HS-27A (cell line): ENCODE results near the gene MIF4GD.
"Not testable (repeated sequence)": the region's sequence is repeated elsewhere in the genome, so short reads cannot be mapped to it uniquely, and the experiment has no call there.

ENCODE experiments used
- DNase-seq: peaks from one replicate; pipeline ENCODE4 v3.0.0-alpha.2; 2012; ENCODE audit warnings: low read depth, missing footprints

The MIF4GD gene

DNA sequence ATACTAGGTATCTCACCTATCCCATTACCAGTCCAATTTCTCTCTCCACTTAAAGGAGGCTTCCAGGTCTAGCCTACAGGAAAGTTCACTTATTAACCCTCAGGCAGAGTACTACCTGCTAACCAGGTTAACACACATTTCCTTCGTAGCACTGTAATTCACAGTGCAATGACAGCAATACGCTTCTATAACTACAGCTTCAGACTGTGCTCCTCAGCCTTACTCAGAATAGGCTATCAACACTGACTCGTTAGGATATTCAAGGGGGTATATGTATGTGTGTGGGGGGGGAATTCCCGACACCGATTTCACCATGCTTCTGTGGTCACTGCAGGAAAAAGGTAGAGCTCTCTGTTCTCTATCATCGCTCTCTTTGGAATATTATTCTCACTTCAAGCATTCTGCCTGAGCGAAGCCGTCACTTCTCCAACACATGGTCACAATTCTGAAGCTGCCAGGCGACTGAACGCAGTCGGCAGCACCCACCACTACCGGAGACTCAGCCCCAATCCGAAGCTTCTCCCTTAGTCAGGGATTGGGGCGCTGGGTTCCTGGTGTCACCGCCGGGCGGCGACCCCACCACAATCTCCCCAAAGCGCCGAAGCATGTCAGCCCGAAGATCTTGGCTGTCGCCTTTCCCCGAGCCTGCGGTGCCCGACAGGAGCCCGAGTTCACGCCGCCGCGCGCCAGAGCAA is 10.2 kb downstream of the MIF4GD start:
- DNase-seq, result no peak

DNA sequence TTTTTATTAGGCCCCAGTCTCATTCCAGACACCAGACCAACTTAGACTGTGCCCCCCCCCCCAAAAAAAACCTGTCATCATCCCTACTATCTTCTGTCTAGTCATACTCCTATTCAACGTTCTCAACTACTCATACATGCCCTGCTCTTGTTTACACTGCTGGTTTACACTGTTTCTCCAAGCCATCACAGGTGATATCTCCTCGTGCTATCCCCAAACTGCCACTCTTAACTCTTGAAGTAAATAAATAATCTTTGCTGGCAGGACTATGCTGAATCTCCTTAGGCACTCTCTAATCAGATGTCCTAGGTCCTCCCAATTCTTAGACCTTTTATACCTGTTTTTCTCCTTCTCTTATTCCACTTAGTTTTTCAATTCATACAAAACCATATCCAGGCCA is 13.8 kb downstream of the MIF4GD start:
- not testable (repeated sequence) for DNase-seq

DNA sequence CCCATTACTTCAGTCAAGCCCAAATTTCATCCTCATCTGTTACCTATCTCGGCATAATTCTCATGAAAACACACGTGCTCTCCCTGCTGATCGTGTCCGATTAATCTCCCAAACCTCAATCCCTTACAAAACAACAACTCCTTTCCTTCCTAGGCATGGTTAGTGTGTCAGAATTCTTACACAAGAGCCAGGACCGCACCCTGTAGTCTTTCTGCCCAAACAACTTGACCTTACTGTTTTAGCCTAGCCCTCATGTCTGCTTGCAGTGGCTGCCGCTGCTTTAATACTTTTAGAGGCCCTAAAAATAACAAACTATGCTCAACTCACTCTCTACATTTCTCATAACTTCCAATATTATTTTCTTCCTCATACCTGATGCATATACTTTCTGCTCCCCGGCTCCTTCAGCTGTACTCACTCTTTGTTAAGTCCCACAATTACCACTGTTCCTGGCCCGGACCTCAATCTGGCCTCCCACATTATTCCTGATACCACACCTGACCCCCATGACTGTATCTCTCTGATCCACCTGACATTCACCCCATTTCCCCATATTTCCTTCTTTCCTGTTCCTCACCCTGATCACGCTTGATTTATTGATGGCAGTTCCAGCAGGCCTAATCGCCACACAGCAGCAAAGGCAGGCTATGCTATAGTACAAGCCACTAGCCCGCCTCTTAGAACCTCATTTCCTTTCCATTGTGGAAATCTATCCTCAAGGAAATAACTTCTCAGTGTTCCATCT is 14.9 kb downstream of the MIF4GD start:
- DNase-seq, result not testable (repeated sequence)

DNA sequence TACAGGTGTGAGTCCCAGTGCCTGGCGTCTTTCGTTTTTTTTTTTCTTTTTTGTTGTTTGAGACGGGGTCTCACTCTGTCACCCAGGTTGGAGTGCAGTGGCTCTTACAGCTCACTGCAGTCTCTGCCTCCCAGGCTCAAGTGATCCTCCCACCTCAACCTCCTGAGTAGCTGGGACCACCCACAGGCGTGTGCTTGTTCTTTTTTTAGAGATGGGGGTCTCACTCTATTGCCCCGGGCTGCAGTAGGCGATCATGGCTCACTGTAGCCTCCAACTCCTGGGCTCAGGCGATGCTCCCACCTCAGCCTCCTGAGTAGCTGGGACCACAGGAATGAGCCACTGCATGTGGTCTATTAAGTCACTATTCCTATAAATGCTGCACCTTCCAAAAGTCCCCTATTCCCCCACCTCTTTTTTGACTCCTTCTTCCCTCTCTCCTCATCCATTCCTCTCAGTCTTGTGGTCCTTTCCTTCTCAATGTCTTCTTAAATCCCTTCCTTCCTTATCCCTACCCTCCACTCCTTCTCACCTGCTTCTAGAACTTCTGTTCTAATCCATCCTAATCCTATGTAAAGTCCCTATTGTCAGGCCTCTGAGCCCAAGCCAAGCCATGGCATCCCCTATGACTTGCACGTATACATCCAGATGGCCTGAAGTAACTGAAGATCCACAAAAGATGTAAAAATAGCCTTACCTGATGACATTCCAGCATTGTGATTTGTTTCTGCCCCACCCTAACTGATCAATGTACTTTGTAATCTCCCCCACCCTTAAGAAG is 18.8 kb downstream of the MIF4GD start:
- no peak for DNase-seq

DNA sequence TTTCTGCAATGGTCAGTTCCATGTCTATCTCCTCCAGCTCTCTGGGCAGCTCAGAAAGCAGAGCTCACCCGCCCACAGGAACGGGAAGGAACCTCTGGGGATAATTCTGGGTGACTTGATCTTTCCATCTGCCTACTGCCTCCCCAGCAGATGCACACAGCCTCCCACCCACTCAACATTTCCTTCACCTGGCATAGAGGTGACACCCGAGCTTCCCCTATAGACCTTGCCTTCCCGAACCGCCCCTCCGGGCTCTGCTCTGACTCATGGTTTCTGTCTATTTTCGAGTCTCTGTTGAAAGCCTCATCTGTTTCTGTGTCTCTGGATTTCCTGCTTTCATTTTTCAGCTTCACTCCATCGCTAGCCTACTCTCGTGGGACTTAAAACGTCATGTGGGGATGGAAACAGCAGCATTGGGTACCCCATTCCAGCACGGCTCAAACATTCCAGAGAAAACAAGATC is 21.0 kb downstream of the MIF4GD start:
- no peak for DNase-seq

DNA sequence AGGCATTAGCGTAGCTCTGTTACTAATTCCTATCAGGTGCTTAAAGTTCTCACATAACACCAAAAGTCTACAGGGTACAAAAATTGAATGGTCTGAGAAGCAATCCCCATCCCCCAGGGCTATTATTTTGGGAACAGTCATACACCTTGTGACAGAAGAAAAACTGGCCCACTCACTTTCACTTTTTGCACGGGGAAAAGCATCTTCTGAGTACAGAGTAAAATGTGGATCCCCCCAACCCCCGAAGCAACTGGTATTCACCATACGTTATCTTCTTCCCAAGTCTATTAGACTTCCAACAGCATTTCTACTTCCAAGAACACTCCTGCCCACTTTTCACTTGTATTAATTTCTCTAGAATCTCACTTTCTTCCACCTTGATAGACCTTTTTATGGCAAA is 21.5 kb downstream of the MIF4GD start:
- DNase-seq, result no peak

DNA sequence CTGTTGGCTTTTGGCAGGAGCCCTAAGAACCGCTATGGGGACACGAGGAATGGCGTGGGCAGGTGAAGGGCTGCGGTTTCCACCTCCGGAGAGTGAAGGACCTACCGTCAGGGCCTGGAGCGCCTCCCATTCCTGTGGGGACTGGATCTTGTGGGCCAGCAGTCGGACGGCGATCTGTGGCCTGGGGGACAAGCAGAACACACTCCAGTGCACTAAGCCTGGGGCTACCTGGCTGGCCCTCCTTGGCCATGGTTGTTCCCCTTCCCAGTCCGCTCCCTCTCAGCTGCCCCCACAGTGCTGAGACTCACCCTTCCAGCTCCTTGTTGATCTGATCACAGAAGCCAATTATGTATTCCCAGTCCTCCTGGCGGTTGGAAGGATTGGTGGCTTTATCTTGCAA is 24.6 kb downstream of the MIF4GD start:
- no peak for DNase-seq

DNA sequence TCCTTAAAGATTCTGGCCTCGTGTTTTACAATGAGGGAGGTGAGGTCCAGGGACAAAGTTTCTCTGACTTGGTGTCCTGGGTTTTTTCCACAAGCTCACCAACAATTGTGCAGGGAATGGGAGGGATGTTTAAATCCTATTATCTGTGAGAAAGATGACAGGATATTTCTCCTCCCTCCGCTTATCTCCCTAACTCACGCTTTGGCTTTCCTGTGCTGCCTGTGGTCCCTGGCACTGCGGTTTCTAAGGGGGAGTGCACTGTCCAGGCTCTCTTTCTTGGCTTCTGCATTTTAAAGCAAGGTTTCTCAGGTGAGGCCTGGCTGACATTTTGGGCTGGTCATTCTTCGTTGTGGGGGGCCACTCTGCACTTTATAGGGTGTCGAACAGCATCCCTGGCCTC is 26.0 kb downstream of the MIF4GD start:
- no peak for DNase-seq

DNA sequence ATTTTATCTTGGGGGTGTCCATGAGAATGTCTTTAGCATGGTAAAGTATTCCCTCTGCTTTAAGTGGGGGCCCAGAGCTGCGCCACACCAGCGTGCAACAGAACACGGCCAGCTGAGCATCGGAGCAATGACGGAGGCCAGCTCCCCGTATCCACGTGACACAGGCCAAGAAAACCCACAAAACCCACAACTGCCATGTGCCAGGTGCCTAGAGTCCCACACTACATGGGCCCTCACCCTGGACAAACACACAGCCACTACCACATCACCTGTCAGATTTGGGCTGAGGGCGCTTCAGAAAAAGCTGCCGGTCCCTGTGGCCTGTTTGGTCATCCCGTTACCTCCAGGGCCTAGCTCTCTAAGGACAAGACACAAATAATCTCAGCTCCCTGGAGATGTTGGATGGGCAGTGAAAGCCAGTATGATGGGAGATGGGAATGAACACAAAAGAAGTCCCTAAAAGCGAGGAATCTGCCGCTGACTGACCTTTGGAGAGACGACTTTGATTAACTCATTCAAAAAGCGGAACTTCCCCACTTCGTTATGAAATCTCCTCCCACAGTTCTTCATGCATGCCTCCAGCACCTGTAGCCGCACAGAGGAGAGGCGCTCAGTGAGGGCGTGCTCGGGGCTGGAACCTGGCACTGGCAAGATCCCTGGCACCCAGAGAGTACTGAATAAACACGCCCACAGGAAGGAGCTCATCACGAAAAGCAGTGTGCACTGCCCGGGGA is 26.7 kb downstream of the MIF4GD start:
- DNase-seq, result no peak

DNA sequence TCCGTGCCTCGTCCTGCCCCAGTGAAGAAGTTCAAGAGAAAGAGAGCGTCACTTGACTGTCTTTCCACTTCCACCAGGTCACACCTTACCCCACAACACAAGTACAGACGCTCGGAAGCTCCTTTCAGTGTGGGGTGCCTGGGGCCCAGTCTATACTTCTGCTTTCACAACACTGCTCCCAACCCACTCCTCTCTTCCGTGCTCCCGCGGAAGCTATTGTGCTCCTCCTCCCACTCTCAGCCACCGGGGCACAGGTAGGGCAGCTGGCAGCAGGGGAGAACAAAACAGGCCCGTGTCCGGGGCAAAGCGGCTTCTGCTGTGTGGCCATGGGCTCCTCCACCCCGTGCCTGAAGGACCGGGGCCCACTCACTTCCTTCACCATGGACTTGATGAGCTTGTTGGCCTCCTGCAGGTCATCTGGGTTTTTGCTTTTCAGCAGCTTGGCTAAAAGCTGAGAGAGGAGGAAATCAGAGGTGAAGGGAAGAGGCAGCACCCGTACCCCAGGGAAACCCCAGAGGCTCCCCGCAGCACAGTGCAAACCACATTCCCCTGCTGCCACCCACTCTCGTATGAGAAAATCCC is 28.5 kb downstream of the MIF4GD start:
- DNase-seq, result no peak

DNA sequence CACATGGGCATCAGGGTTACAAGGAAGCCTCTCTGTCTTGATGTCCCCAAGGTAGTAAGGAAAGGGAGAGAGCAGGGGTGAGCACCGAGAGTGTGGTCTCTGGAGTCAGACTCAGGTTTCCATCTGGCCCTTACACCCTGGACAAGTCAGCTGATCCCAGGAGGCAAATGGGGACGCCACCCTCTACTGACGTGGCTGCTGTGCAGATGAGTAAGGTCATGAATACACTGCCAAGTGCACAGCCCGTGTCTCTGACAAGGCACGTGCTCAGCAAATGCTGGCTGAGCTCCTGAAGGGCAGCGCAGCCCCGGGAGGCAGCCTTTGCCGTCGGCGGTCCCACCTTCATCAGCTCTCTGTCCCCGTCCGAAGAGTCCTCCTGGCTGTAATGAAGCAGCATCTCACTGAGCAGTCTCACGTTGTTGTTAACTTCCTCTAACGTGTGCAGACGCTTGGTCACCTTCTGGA is 29.0 kb downstream of the MIF4GD start:
- no peak for DNase-seq

DNA sequence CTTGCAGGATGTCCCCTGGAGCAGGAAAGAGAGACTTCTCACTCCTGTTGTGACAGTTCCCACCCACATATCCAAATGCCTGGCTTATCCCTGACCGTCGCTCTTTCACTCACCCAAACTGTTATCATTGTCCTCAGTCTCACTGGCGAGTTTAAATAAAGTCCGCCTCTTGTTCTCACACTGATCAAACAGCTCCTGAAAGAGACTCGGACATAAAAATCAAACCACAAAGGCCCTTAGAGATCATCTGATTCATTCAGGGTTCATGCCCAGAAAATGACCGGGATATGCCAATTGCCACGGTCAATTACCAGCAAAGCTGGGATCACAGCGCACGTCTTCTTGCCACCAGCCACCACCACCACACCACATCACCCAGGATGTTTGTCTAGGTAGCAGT is 29.5 kb downstream of the MIF4GD start:
- no peak for DNase-seq

DNA sequence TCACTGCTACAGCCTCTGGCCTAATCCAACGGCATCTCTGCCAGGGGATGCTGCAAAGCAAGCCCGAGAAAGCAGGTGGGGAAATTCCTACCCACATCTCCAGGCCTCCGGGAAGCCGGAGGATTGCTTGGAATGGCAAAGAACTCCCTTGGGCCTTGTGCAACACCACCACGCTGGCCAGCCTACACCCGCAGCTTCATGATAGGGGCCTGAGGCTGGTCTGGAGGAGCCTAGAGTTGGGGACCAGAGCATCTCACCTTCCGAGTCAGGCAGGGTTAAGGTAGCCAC is 29.9 kb downstream of the MIF4GD start:
- DNase-seq, result no peak

DNA sequence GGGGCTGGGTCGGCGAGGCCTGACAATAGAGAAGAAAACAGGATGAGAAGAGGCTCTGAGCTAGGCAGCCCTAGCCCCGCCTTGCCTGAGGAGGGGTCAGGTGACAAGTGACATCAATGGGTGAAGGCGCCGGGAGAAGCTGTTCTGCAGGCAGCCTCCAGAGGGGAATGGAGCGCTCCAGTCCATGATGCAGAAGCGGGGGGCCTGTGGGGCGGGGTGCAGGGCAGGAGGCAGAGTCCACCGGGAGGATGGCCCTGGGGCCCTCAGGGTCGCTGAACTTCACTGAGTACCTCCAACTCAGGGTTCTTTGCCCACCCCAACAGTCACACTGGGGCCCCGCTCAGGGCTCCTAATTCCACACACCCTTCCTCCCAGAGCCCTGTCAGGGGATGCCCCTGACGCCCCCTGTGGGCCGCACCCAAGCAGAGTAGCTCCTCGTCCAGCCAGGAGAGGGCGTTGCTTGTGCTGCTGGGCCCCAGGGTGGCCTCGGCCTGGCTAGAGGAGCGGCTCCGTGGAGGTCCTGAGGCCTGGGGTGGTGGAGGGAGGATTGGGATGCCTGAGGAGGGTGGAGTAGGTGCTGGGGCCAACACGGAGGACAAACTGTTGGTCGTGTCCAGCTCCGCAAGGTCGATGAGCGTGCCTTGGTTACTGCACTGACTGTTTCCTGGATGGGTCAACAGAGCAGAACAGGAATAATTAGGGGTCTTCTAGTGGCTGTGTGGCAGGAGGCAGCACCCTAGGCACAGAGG is 30.5 kb downstream of the MIF4GD start:
- no peak for DNase-seq

DNA sequence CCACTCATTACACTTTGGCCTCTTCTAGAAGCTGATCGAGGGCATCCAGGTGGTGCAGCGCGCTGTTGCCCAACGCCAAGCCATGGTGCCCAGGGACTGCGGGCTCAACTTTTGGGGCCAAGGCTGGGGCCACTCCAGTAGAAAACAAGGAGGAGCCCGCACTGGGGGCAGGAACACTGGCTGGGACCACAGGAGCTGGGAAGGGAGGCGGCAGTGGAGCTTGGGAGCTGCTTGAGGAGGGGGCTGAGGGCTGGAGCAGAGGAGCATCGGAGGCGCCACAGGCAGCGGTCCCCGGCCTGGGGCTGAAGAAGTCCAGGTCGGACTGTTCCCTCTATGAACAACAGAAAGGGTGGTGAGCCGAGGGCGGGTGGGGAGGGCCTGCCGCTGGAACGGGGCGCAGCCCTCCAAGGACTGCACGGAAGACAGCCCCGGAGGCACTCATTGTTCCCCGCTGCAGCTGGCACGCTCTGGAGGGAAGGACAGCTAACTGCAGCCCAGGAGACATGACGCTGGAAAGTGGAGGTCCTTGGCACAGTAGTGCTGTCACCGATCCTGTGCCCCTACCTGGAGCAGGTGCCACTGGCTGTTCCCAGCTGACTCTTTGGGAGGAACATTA is 31.1 kb downstream of the MIF4GD start:
- DNase-seq, result no peak

DNA sequence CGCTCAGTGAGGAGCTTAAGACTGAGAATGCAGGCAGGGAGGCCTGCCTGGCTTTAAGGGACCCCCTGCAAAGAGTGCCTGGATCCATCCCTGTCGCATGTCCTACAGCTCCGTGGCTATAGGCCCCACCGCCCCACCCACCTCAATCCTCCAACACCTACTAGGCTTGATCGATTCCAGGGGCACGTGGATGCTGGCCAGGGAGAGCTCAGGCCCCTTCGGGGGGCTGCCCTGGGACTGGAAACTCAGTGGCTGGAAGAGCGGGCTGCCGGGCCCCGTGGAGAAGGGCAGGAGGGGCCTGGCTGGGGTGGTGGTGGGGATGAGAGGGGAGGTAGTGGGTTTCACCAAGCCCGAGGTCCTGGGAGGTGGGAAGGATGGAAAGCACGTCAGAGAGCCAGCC is 31.8 kb downstream of the MIF4GD start:
- no peak for DNase-seq

DNA sequence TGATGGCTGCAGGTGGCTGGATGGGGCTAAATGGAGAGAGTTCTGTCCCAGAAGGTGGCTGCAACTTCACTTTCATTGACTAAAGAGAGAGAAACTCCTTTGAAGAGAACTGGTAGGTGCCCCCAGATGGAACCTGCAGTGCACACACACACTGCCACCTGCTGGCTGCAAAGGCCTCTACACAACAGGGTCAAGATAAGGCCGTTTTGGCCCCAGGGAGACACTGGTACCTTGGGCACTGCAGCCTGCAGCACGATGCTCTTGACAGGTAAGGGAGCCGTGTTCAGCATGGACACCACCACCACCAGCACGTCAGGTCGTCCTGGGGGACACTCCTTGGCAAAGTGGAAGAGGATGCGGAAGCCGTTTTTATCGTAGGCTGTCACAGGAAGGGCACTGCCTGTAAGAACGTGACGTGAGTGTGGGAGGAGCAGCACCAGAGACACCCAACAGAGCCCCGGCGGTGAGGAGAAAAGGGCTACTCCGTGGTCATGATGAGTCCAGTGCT is 32.3 kb downstream of the MIF4GD start:
- no peak for DNase-seq

DNA sequence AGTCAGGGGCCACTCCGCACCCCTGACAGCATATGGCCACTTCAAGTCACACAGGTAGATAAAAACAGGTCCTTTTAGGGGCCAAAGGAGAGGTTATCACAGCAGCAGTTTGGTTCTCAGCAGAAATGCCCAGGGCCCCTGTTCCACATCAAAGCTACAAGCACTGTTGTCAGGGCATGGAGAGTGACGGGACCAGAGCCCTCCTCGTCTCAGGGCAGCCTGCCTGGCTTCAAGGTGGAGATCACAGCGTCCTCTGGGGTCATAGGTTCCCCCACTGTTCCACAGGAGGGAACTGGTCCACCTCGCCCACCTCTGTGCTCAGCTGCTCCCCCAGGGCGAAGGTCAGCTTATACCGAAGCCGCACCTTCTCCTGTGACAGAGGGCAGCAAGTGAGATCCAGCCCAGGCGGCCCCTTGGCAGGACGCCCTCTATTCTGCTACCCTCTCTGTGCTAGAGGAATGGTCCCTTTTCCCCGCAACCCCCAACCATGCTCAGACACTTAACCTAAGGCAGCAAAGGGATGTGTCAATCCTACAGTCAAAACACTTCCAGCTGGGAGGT is 32.9 kb downstream of the MIF4GD start:
- DNase-seq, result no peak

DNA sequence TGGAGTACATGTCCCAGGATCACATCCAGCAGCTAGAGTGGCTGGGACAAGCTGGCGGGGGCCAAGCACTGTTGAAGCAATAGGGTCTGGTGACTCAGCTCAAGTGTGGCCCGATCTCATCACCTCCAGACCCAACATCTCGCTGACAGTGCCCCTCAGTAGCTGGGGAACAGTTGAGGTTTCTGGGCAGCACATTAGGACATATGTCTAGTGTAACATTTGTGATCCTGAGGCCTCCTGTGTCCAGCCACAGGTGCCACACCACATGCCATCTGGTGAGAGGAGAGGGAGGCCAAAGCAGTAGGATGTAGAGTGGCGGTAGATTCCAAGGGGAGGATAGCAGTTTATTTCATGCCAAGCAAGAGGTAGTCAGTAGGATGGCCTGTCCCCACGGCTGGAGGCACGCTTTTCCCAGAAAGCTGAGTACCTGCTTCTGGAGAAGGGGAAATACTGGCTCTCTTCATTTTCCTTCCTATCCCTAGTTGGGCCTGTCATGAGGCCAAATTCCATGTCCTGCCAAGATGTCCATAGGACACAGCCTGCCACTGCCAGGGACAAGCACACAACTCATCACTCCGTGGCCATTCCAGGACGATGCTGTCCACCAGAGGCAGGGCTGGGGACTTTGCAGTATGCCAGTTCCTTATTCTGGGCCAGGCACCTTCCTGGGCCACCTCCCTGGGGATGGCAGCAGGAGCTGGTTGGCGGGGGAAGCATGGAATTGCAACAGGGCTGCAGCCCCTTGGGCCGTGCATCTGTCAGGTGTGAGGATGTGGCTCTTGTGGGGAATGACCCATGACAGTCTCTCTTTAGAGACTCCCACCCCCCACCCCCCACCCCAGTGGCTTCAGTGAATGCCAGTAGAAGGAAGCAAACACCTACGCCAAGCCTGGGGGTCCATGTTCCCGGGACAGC is 33.7 kb downstream of the MIF4GD start:
- no peak for DNase-seq
